B cell (primary cell): ENCODE measurements around the gene TBX4. TPM values are rescaled to one million over a fixed set of nuclear protein-coding genes. Genes with fewer than 3 reads are reported as not detected.
A peak's percentile ranks its signal among the peaks of the same experiment; 100 is the strongest.

Experiments
- ATAC-seq: fragments of 200-7000 bp; cut with Tn5 transposase; one replicate; pipeline ENCODE4 v1.10.0; 2021; ENCODE audit warnings: low read depth, mild to moderate bottlenecking, moderate number of reproducible peaks, moderate library complexity
- CTCF ChIA-PET: fragments of 350-600 bp; sonication (Branson Sonifier 250); formaldehyde crosslinking; loops from one replicate; lab custom pipeline; 2021; ENCODE audit warnings: antibody characterized with exemption, inconsistent platforms; lab: Charles Lee
- POLR2A ChIA-PET: fragments of 350-600 bp; sonication (Branson Sonifier 250); formaldehyde crosslinking; loops from one replicate; lab custom pipeline; 2021; ENCODE audit warnings: antibody characterized with exemption; lab: Charles Lee
- DNase-seq: peaks from one replicate; pipeline ENCODE4 v3.0.0; 2013
- H2AFZ ChIP-seq: 2 replicates; pipeline ENCODE4 v1.6.1; 2012; ENCODE audit warnings: mild to moderate bottlenecking, low read depth, low read length; ENCODE audit not compliant: insufficient read depth, poor library complexity, severe bottlenecking
- H3K27ac ChIP-seq, 2 donors: 1 replicate in 1 of 2; 2 replicates in 1 of 2; pipeline ENCODE4 v1.5.1; 2012 to 2013; ENCODE audit warnings: low read length in 2 of 2, mild to moderate bottlenecking in 2 of 2, moderate library complexity in 1 of 2
- H3K27me3 ChIP-seq, 4 experiments: fragments of 200-600 bp in 1 of 4; sonication (generic) in 1 of 4; replicated peaks in 1 of 4; 1 replicate in 2 of 4; 2 replicates in 2 of 4; pipeline versions ENCODE4 v1.6.1 to v1.7.0; 2013 to 2016; ENCODE audit warnings: low read length in 3 of 4, mild to moderate bottlenecking in 2 of 4, mixed read lengths in 1 of 4, moderate library complexity in 1 of 4; ENCODE audit not compliant: insufficient read depth in 4 of 4, control insufficient read depth in 3 of 4; ENCODE audit errors: control extremely low read depth in 1 of 4
- H3K36me3 ChIP-seq, 2 experiments: replicated peaks in 1 of 2; 1 replicate in 1 of 2; 2 replicates in 1 of 2; pipeline versions ENCODE4 v1.6.1 to v1.7.1; 2013; ENCODE audit warnings: low read length in 1 of 2; ENCODE audit not compliant: insufficient read depth in 2 of 2, control insufficient read depth in 1 of 2; ENCODE audit errors: control extremely low read depth in 1 of 2, extremely low read depth in 1 of 2
- H3K4me1 ChIP-seq, 2 donors: fragments of 200-600 bp in 1 of 2; sonication (generic) in 1 of 2; 1 replicate in 1 of 2; 2 replicates in 1 of 2; pipeline versions ENCODE4 v1.5.1 to v1.6.1; 2013 to 2017; ENCODE audit warnings: low read length in 2 of 2; ENCODE audit not compliant: control insufficient read depth in 2 of 2, insufficient read depth in 2 of 2
- H3K4me2 ChIP-seq: replicated peaks from 2 replicates; pipeline ENCODE3; 2012; ENCODE audit warnings: mild to moderate bottlenecking, low read depth, low read length; ENCODE audit not compliant: poor library complexity, severe bottlenecking
- H3K4me3 ChIP-seq, 5 experiments: fragments of 200-600 bp in 1 of 5; sonication (generic) in 1 of 5; 1 replicate in 3 of 5; 2 replicates in 2 of 5; pipeline versions ENCODE4 v1.5.1 to v1.7.0; 2011 to 2016; ENCODE audit warnings: low read length in 4 of 5, mild to moderate bottlenecking in 4 of 5, low read depth in 2 of 5, control low read depth in 1 of 5, moderate library complexity in 1 of 5; ENCODE audit not compliant: insufficient read depth in 1 of 5; ENCODE audit errors: control extremely low read depth in 1 of 5, extremely low read depth in 1 of 5
- H3K79me2 ChIP-seq: fragments of 200-600 bp; sonication (generic); one replicate; pipeline ENCODE4 v1.6.0; 2016; ENCODE audit warnings: low read length; ENCODE audit not compliant: control insufficient read depth, insufficient read depth
- H3K9ac ChIP-seq: fragments of 200-600 bp; sonication (generic); 2 replicates; pipeline ENCODE4 v1.6.1; 2017; ENCODE audit warnings: mild to moderate bottlenecking, low read length, moderate library complexity
- H3K9me3 ChIP-seq, 3 donors: one replicate each; pipeline versions ENCODE4 v1.6.1 to v1.7.1; 2013; ENCODE audit warnings: low read length in 2 of 3; ENCODE audit not compliant: control insufficient read depth in 2 of 3, insufficient read depth in 1 of 3; ENCODE audit errors: control extremely low read depth in 1 of 3
- H4K20me1 ChIP-seq: 2 replicates; pipeline ENCODE4 v1.6.0; 2012; ENCODE audit warnings: mild to moderate bottlenecking, low read length; ENCODE audit not compliant: insufficient read depth, control insufficient read depth, poor library complexity, severe bottlenecking
- H3K27ac Mint-ChIP-seq: one replicate; pipeline ENCODE4 v1.8.0; 2021; ENCODE audit warnings: mixed read lengths
- H3K27me3 Mint-ChIP-seq: one replicate; pipeline ENCODE4 v1.8.0; 2021; ENCODE audit warnings: mixed read lengths
- H3K4me1 Mint-ChIP-seq: one replicate; pipeline ENCODE4 v1.8.0; 2021; ENCODE audit warnings: mixed read lengths
- H3K4me3 Mint-ChIP-seq: one replicate; pipeline ENCODE4 v1.8.0; 2021; ENCODE audit warnings: mixed read lengths
- H3K9me3 Mint-ChIP-seq: one replicate; pipeline ENCODE4 v1.8.0; 2022; ENCODE audit warnings: mixed read lengths; ENCODE audit not compliant: insufficient read depth
- CTCF ChIP-seq: fragments of 200-600 bp; IDR thresholded peaks from one replicate; pipeline ENCODE4 v1.8.0; 2022; ENCODE audit warnings: antibody characterized with exemption, mild to moderate bottlenecking
- EZH2 ChIP-seq: IDR thresholded peaks from 2 replicates; pipeline ENCODE4 v1.6.1; 2012; ENCODE audit warnings: borderline replicate concordance, low read depth, mild to moderate bottlenecking, moderate library complexity, low read length; ENCODE audit not compliant: insufficient read depth, poor library complexity, severe bottlenecking
- WGBS: methylation state at CpG from one replicate; pipeline ENCODE4 v1.1.5; 2013; ENCODE audit warnings: missing lambda C conversion rate; ENCODE audit not compliant: insufficient coverage; 5-methylcytosine and 5-hydroxymethylcytosine counted together
- intact Hi-C: fragments of 100-400 bp; cut with micrococcal nuclease; formaldehyde crosslinking; loops from one replicate; pipeline ENCODE4 v1.10.0; 2022
- polyA plus RNA-seq: library from polyadenylated mRNA; depleted of rRNA; stranded (reverse); fragments of >200 nt; gene quantifications from 2 replicates; pipeline ENCODE4 v1.2.3, GENCODE V29; 2012
- total RNA-seq, 2 donors: library from RNA; stranded (reverse); fragments of 120-200 nt in 1 of 2; gene quantifications; 1 replicate in 1 of 2; 2 replicates in 1 of 2; pipeline versions ENCODE4 v1.2.3 to v1.2.4, GENCODE V29; 2013 to 2022

Gene TBX4
- total and polyA plus RNA-seq, 2 donors (not counting 1 experiment from before 2014, with no cell fraction given), result not detected

- H3K4me1 Mint-ChIP-seq, result peaks cover 28% of the 10 kb centered on the region
- H3K9ac ChIP-seq, result no peak overlapping the region
- TF ChIP-seq EZH2, result no peak
- no peak for TF ChIP-seq CTCF
- H3K9me3 Mint-ChIP-seq, result no peaks in the 10 kb centered on the region
- H3K4me3 Mint-ChIP-seq, result peak overlapping the region; percentile 39
- no peaks in the 10 kb centered on the region for H3K79me2 ChIP-seq
- intact Hi-C loops, result no loop called here
- POLR2A ChIA-PET, result no interaction called here
- peaks cover 76% of the 10 kb centered on the region for H3K27me3 Mint-ChIP-seq
- peak overlapping the region; percentile 36 for H2AFZ ChIP-seq
- H3K27me3 ChIP-seq, result peaks cover 0 to 60% (median 31%) of the 10 kb centered on the region in 4 experiments
- CTCF ChIA-PET, result interaction anchor here (1.1 kb wide), 1 partner anchor 49 kb away, joined by 5 read pairs; no protein-coding TSS in a partner anchor
- no peak overlapping the region for H3K4me3 ChIP-seq
- H3K4me2 ChIP-seq, result peak overlapping the region; percentile 57
- 6% methylated on average over 51 of the region's 55 CpGs for WGBS
- peaks cover 0 to 2% (median 0%) of the 10 kb centered on the region in 3 donors for H3K9me3 ChIP-seq
- no peak overlapping the region for H3K27ac Mint-ChIP-seq
- no peaks in the 10 kb centered on the region for H3K36me3 ChIP-seq
- no peak for DNase-seq
- H4K20me1 ChIP-seq, result no peaks in the 10 kb centered on the region
- peaks cover 18 to 24% of the 10 kb centered on the region in 2 donors for H3K4me1 ChIP-seq
- ATAC-seq, result no peak
- H3K27ac ChIP-seq, result no peak overlapping the region
Observed at GRCh38 chr17:61461967-61462718, 9.9 kb downstream of the TBX4 start.

- Histone ChIP-seq H3K4me2 (peak overlapping the region; percentile 57), H3K9ac (no peak overlapping the region), H3K4me3 (no peak overlapping the region), H3K9me3 (no peaks in the 10 kb centered on the region), H2AFZ (no peak overlapping the region), H3K4me1 (peaks cover 15 to 17% of the 10 kb centered on the region in 2 donors), H3K27me3 (peaks cover 0 to 54% (median 26%) of the 10 kb centered on the region in 4 experiments), H3K79me2 (no peaks in the 10 kb centered on the region), H3K36me3 (no peaks in the 10 kb centered on the region), H3K27ac (no peak overlapping the region), H4K20me1 (no peaks in the 10 kb centered on the region)
- WGBS, result 27% methylated on average over 8 of the region's 10 CpGs
- intact Hi-C loops, result no loop called here
- H3K9me3 Mint-ChIP-seq, result no peaks in the 10 kb centered on the region
- no peak overlapping the region for H3K27ac Mint-ChIP-seq
- H3K4me3 Mint-ChIP-seq, result peak overlapping the region; percentile 32
- DNase-seq, result no peak
- no peak for TF ChIP-seq CTCF
- TF ChIP-seq EZH2, result no peak
- peaks cover 25% of the 10 kb centered on the region for H3K4me1 Mint-ChIP-seq
- CTCF ChIA-PET, result interaction anchor here (1.1 kb wide), 1 partner anchor 50 kb away, joined by 5 read pairs; no protein-coding TSS in a partner anchor
- H3K27me3 Mint-ChIP-seq, result peaks cover 70% of the 10 kb centered on the region
- POLR2A ChIA-PET, result no interaction called here
- ATAC-seq, result no peak
Observed at GRCh38 chr17:61462719-61463315, 10.6 kb downstream of the TBX4 start.
